NB4 (cell line): Measurements from ENCODE around the gene SH3PXD2B.

Experiments used
- MYC ChIP-seq: IDR thresholded peaks from 2 replicates; pipeline ENCODE4 v1.6.1; 2011; ENCODE audit warnings: low read depth, low read length
- POLR2A ChIP-seq: IDR thresholded peaks from 2 replicates; pipeline ENCODE4 v1.6.1; 2011; ENCODE audit warnings: mild to moderate bottlenecking; ENCODE audit not compliant: insufficient read length; ENCODE audit errors: extremely low read depth
- TF ChIP-seq, protein P1 (sequence below): IDR thresholded peaks from one replicate; pipeline ENCODE4 v1.5.1; 2012; ENCODE audit warnings: low read depth, low read length
- TF ChIP-seq, protein P2 (sequence below): IDR thresholded peaks from 2 replicates; pipeline ENCODE4 v1.6.1; 2011; ENCODE audit warnings: low read depth, low read length

DNA sequence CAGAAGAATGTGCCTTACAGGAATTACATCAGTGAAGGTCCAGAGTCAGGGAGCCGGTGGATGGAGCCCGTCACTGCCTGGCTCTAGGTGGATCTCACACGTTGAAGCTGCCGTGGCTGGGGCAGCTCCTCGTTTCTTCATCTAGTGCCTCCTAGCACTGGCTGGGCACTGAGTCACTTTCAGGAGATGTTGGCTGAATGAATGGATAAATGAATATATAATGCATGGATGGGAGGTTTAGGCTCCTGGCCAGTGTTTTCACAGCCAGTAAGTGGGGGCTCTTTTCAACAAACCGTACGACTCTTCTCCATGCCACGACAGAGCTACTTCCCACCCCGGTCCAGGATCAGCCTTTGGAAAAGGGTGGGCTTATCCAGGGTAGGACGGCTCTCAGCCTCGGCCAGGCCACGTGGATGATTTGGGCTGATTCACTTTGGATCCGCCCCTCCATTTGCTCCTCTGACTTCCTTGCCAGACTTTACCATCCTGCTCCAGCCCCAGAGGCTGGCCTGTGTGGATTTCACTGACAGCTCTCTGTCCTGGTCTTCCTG, 1.3 kb upstream of the SH3PXD2B start:
- TF ChIP-seq, protein P1, sequence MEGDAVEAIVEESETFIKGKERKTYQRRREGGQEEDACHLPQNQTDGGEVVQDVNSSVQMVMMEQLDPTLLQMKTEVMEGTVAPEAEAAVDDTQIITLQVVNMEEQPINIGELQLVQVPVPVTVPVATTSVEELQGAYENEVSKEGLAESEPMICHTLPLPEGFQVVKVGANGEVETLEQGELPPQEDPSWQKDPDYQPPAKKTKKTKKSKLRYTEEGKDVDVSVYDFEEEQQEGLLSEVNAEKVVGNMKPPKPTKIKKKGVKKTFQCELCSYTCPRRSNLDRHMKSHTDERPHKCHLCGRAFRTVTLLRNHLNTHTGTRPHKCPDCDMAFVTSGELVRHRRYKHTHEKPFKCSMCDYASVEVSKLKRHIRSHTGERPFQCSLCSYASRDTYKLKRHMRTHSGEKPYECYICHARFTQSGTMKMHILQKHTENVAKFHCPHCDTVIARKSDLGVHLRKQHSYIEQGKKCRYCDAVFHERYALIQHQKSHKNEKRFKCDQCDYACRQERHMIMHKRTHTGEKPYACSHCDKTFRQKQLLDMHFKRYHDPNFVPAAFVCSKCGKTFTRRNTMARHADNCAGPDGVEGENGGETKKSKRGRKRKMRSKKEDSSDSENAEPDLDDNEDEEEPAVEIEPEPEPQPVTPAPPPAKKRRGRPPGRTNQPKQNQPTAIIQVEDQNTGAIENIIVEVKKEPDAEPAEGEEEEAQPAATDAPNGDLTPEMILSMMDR, result no peak
- TF ChIP-seq POLR2A (no peak), MYC (no peak)
- TF ChIP-seq, protein P2, sequence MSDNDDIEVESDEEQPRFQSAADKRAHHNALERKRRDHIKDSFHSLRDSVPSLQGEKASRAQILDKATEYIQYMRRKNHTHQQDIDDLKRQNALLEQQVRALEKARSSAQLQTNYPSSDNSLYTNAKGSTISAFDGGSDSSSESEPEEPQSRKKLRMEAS, result no peak
